Caki2 (cell line): ENCODE measurements around the gene CDH24. TPM values are rescaled to one million over a fixed set of nuclear protein-coding genes. Genes with fewer than 3 reads are reported as not detected.

Experiments
- DNase-seq: peaks from one replicate; pipeline ENCODE4 v3.0.0-alpha.2; 2015; ENCODE audit warnings: low read depth
- in situ Hi-C: cut with HindIII; loops from 2 replicates; pipeline ENCODE4 v1.10.0; 2016; ENCODE audit warnings: low sequenced_read_pairs, low pct_unique_long_range_greater_than_20kb, mixed read lengths
- total RNA-seq: library from RNA; depleted of rRNA; stranded (reverse); fragments of >200 nt; shearing (Covaris generic); gene quantifications from 2 replicates; pipeline ENCODE4 v1.2.3, GENCODE V29; 2014; ENCODE audit warnings: low replicate concordance

Gene CDH24
- total RNA-seq, 1 experiment from 2014 or later = 7.6 TPM

DNA sequence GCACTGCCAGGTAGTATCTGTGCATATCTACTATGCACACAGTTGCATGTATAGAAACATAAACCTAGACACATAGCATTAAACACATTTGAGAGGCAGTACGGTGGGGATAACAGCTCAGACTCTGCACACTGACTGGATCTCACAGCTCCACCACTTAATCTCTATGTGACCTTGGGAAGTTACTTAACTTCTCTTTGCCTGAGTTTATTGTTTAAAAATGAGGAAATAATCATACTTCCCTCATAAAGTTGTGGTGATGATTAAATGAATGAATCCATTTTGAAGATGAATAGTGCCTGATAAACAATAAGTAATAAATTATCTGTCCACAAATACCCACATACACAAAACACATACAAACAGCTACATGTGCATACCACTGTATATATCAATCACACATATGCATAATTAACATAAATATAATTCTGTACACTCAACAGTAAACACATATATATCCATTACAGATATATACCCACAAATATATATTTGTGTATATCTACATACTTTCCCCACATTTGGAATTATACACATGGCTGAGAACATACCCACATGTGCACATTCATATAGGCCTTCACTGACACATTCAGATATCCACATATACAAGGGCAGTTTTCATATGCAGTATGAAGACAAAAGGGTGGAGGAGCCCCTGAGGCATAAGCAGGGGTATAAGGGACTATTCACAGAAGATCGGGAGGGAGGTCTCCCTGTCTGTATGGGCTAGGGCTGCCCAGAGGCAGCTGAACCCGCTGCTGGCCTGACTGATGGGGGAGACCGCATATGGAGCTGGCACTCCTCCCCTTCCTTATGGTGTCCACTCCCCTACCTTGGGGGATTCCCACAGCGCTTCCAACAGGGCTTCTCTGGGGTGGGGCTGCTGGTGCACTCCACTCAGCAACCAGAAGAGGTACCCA, 5.9 kb downstream of the CDH24 start:
- no peak for DNase-seq
- in situ Hi-C loops = no loop called here

DNA sequence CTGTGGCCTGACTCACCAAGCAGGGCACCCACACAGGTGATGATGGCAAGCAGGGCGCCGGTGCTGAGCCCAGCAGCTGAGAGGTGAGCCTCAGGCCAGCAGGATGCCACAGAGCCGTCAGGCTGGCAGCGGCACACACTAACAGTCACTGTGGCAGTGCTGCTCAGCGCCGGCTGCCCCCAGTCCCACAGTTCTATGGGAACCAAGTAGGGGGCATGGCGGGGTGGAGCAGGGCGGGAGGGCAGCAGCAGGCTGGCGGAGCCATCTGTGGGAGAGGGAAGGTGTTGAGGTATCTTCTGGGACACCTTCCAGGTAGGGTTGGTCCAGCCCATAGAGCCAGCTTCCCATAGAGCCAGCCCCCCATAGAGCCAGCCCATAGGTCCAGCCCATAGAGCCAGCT, 8.3 kb downstream of the CDH24 start:
- in situ Hi-C loops = no loop called here
- no peak for DNase-seq

DNA sequence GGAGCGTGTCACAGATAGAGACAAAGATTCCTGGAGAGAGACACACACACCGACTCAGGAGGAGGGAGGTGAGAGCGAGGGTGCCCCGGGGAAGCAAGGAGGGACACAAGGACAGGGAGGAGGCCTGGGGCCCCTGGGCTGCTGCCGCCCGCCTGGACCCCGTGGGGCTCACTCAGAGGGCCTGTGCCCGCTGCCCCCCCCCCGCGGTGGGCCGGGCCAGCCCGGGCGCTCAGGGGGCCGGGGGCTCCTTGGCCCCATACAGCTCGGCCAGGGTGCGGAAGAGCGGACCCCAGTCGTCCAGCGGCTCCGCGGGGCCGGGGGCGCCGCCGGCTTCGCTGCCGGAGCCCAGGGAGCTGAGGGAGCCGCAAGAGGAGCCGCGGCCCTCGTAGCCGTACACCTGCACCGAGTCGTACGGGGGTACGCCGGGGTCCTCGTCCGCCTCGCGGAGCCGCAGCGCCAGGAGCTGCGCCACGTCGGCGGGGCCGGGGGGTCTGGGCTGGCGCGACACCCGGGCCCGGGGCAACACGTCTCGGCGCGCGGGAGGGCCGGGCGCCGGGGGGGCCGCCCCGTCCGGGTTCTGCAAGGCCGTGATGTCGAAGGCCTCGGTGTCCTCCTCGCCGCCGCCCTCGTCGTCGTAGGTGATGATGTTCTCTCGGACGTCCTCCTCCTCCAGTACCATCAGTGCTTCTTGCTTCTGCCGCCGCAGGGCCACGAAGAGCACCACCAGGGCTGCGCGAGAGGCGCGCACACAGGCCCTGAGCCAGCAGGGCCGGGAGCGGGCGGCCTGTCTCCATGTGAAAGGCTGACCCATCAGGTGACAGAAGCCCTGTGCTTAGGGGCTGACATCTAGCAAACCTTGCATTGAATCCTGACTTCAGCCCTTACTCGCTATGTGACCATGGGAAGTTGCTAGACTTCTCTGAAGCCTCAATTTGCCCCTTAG, 9.3 kb downstream of the CDH24 start:
- no peak for DNase-seq
- in situ Hi-C loops = no loop called here

DNA sequence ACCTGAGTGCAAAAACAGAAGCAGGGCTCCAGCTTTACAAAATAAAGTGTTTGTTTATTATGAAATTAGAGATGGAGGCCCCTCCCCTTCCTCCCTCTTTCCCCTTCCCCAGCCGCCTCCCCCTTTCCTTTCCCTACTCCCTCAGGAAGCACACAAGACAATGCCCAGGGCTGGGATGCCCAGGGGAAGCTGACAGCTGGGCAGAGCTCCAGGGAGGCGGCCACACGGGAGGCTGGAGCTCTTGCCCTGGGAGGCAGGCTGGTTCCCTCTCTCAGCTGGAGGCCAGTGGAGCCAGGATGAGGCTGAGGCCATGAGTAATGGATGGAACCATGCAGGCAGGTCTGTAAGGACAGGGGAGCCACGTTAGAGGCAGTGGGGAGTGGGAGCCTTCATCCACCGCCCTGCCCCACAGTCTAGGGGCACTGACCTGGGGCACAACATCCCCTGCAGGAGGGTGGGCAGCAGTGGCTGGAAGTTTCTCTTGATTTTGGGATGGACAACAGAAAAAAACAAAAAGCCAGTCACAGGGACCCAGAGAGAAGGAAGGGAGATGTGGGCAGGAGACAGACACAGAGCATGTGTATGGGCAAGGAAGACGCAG, 10.2 kb downstream of the CDH24 start:
- DNase-seq = no peak
- in situ Hi-C loops = no loop called here

DNA sequence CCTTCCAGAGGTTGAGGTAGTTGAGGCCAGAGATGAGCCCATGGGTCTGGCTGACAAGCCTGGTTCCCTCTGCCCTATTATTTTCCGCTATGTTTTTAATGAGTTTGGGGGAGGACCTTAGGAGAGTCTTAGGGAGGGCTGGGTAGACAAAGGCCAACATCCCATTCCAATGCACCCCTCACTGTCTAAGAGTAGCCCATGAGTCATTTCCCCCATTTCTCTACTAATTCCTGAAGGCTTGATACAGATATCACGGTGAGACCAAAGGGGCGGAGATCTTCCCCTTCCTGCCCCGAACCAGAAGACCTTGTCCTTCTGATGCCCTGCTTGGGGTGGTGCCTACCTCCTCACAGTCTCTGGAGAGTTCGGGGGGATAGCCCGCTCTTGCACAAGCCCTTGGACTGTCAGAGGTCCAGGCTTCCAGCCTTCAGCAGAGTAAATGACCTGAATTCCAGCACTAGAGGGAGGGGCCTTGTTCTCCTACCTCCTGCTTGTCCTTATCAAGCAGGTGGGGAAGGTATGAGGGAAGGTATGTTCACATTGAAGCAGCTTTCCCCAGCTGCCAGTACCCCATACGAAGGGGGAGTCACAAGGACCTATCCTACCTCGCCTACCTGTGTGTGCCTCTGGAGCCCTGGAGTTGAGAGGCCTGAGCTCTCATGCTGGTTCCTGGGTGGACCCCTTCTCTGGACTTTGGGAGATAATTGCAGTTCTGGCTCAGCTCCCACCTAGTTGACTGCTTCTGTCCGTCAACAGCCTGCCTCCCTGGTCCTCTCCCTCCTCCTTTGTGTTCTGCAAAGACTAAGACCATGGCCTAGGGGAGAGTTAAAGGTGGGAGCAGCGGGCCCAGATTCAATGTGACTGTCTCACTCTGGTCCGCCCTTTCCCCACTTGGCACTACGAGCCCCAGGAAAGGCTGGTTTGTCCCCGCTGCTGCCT, 11.6 kb downstream of the CDH24 start:
- in situ Hi-C loops = no loop called here
- no peak for DNase-seq

DNA sequence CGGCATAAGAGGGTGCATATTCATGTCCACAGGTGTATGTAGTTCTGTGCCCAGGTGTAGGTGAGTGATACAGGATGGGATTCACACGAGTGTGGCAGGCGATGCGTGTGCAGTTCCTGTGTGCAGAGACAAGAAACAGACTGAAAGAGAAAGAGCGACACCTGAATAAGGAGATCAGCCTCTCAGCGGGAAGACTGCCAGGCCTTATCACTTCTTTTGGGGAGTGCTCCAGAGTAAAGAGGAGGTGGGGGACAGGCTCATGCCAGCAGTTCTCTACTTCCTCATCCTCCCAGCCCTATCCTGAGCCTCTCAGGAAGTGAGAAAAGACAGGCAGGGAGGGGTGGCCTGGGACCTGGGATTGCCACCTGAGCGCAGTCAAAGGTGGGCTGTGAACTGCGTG, 12.5 kb downstream of the CDH24 start:
- in situ Hi-C loops = no loop called here
- no peak for DNase-seq

DNA sequence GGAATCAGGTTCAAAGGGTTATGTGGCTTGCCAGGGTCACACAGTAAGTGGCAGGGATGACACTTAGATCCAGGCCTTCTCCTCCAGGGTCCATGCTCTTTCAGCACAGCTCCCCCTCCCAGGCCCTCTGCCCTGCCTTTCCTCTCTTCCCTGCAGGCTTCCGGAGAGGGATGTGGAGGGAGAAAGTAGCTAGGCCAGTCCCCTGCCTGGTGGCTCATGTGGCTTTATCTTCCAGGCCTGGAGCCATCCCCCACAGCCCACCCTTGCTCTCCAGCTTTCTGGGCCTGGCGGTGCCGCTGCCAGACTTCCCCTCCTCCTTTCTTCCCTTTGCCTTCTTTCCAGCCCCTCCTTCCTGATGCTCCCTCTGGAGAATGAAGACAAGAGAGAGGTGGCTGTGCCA, 13.6 kb downstream of the CDH24 start:
- in situ Hi-C loops = no loop called here
- DNase-seq = no peak

DNA sequence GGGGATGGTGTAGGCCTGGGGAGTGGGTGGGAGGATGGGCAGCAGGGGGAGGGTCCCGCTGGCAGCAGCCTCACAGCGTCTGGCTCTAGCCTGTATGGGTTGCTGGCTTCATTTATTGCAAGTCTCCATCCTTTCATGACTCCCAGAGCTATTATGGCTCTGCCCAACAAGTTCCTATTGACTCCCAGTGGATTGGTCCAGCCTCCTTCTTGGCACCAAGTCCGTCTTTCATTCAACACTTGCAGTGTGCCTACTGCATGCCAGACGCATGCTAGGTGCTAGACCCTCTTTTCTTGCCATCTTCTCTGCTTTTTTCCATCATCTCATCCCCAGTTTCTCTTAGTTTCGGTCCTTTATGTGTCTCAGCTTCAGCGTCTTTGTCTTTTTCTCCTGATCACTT, 14.2 kb downstream of the CDH24 start:
- in situ Hi-C loops = no loop called here
- no peak for DNase-seq

DNA sequence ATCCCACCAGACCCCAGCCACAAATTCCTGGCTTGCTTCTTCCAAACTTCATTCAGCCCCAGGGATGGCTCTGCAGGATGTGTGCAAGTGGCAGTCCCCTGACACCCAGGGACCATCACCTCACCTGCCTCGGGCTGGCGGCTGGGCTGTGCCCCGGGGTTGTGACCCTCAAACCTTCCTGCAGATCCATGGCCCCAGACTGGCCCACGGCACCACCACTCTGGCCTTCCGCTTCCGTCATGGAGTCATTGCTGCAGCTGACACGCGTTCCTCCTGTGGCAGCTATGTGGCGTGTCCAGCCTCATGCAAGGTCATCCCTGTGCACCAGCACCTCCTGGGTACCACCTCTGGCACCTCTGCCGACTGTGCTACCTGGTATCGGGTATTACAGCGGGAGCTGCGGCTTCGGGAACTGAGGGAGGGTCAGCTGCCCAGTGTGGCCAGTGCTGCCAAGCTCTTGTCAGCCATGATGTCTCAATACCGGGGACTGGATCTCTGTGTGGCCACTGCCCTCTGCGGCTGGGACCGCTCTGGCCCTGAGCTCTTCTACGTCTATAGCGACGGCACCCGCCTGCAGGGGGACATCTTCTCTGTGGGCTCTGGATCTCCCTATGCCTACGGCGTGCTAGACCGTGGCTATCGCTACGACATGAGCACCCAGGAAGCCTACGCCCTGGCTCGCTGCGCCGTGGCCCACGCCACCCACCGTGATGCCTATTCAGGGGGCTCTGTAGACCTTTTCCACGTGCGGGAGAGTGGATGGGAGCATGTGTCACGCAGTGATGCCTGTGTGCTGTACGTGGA, 15.0 kb downstream of the CDH24 start, which contains the start of gene PSMB11:
Gene PSMB11, plus strand, starts transcription at position 51 of the 804 bp plus-strand sequence. Its CDS starts 14 bp downstream, at position 65.
- in situ Hi-C loops = no loop called here
- no peak for DNase-seq

DNA sequence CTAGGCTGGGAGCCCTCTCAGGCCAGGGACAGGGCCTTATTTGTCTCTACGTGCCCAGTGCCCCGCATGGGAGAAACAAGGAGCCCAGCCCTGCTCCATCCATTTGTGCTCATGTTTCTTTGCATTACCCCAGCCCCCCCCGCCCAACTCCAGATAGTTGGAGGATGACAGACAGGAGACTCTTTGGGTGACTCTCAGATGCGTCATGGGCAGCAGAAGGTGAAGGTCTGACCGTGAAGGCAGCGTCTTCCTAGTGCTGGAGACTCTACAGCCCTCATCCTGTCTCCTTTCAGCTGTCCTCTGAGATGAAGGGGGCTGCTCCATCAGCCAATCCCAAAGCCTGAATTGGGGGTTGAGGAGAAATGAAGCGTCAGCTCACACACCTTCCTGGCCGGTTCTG, 15.6 kb downstream of the CDH24 start:
- no peak for DNase-seq
- in situ Hi-C loops = no loop called here

DNA sequence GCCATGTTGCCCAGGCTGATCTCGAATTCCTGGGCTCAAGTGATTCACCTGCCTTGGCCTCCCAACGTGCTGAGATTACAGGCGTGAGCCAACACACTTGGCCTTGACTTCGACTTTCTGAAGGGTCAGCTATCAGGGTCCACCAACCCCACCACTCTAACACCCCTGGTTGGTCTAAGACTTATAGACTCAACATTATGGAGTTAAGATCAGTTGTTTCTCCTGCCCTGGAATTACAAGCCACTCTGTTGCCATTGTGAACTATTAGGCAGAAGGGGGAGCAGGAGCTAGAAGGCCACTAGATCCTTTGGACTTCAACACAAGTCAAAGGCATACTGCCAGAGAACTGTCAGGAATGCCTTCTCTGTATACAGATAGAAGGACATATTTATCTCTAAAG, 17.2 kb downstream of the CDH24 start:
- in situ Hi-C loops = no loop called here
- DNase-seq = no peak

DNA sequence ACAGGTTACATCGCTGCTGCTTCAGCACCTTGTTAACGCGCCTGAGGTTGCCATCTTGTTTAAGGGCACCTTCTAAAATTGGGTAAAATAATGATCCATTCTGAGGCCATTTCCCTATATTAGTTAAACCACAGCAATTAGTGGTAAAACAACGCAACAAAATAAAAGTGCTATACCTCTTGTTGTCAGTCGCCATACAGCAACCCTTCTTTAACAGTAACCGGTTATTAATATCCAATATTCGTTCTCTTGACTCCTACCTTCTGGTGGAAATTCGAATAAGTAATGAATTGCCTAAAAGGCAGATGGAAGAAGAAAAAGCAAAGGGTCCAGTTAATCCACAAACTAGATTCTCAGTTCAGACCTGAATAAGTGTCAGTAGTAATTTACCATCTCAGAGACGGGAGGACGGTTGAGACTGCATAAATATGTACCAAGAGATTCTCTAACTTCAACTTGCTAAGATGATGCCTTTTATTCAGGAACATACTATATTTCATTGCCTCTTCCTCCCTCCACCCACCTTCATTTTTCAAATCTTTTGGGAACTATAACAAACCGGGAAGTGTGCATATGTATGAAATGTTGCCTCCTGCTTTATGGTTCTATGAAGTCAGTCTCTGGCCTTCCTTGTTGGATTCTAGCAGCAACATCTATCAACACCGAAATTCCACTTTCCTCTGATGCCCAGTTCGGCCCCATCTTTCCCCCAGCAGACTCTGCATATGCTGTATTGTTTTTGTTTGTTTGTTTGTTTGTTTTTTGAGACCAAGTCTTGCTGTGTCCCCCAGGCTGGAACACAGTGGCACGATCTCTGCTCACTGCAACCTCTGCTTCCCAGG, 21.8 kb downstream of the CDH24 start:
- no peak for DNase-seq
- in situ Hi-C loops = no loop called here

DNA sequence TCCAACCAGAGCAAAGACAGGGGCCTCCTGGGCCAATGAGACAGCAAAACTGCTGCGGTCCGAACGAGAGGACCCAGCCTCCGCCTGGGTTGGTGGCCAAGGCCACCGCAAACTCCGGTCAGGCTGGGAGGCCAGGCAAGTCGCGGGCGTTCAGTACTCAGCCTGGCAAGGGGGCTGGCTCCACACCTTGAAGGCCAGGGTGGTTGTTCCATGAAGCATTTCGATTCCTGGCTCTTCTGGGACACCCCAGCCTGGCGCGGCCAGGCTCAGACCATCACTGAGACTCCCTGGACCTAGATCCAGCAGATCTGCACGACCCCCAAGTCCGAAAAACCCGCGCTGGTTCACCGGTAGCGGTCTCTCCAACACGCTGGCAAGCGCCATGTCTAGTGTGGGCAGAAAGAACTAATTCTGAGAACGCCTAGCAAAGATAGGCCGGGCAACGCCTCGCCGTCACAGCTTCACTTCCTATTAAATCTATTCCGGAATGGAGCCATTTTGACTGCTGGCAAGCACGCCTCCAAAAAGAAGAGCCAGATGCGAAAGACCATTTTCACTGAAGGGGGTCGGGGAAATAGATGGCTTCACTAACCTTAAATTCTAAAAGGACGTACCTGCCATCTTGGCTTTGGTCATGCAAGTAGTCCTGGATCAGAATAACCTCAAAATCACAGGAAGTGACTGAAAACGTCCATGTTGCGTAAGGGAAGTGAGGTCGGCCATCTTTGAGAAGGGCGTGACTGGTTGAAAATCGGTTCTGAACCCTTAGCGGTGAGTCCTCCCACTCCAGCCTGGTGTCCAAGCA, 22.6 kb downstream of the CDH24 start, which contains the start of gene PSMB5:
Gene PSMB5, minus strand, starts transcription at position 403 of the 805 bp plus-strand sequence. Its CDS starts 19 bp downstream, at position 384.
- peak; percentile 92 for DNase-seq
- in situ Hi-C loops = no loop called here

DNA sequence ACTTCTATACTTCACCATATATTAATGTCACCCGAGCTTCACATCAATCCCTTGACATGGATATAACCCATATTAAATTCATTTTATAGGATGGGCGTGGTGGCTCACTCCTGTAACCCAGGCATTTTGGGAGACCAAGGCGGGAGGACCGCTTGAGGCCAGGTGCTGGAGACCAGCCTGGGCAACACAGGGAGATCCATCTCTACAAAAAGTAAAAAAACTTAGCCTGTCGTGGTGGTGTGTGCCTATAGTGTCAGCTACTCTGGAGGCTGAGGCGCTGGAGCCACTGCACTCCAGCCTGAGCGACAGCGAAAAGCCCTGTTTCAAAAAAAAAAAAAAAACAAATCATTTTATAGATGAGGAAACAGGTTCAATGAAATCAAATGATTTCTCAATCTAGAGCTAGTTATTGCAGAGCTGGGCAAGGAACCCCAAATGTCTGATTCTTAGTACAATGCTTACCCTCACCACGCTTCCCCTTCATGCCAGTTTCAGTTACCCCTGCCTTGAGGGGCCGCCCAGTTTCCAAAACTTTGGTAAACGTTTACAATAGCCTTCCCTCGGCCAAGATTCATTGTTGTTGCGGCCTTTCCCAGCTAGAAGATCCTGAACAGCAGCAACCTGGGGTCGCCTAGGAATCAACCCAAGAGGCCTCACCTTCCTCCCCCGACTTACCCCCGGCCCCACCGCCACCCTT, 23.4 kb downstream of the CDH24 start:
- in situ Hi-C loops = no loop called here
- DNase-seq = no peak

DNA sequence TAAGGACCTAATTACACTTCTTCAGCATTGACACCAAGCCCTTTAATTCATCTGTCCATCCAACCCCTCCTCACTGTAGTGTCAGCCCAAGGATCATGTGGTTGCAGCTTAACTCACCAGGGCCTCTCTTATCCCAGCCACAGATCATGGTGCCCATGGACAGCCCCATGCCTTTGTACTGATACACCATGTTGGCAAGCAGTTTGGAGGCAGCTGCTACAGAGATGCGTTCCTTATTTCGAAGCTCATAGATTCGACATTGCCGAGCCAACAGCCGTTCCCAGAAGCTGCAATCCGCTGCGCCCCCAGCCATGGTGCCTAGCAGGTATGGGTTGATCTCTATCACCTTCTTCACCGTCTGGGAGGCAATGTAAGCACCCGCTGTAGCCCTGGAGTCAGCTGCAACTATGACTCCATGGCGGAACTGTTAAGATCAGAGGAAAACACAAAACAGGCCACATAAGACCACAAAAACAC, 24.0 kb downstream of the CDH24 start:
- in situ Hi-C loops = no loop called here
- DNase-seq = no peak
